ENCODE results near the gene PLCH2. TPM values are rescaled to one million over a fixed set of nuclear protein-coding genes. Genes with fewer than 3 reads are reported as not detected.

Gene PLCH2
- polyA plus RNA-seq, 1 donor from 2014 or later = 5.7 TPM

- Histone ChIP-seq H3K9me3 (ENCODE audit: low read length) (no peaks in the 10 kb centered on the region), H3K36me3 (ENCODE audit: insufficient read depth, low read length) (no peaks in the 10 kb centered on the region), H3K27me3 (ENCODE audit: insufficient read depth, low read depth, low read length) (no peaks in the 10 kb centered on the region), H3K4me2 (ENCODE audit: low read length) (no peak overlapping the region), H3F3A (ENCODE audit: insufficient read depth, low read length, poor library complexity, severe bottlenecking) (no peaks in the 10 kb centered on the region), H3K27ac (ENCODE audit: low read length) (no peak overlapping the region), H3K9me2 (ENCODE audit: insufficient read depth, low read length) (no peaks in the 10 kb centered on the region), H2AFZ (ENCODE audit: low read depth, low read length) (no peak overlapping the region), H3K79me2 (replicated peaks; ENCODE audit: insufficient read depth, low read length) (no peaks in the 10 kb centered on the region), H4K20me1 (ENCODE audit: insufficient read depth) (no peaks in the 10 kb centered on the region), H3K4me3 (ENCODE audit: low read length) (no peak overlapping the region), H3K9ac (ENCODE audit: low read length) (no peak overlapping the region)
- TF ChIP-seq CTCF (IDR thresholded peaks at IDR 0.05; ENCODE audit: poor library complexity, severe bottlenecking) = no peak
- no peak for TF ChIP-seq EZH2 (IDR thresholded peaks at IDR 0.05; ENCODE audit: borderline replicate concordance, insufficient read depth, low read length, poor library complexity, severe bottlenecking)
- no peak for TF ChIP-seq RAD21 (conservative IDR thresholded peaks at IDR 0.05)
- TF ChIP-seq SMC3 (conservative IDR thresholded peaks at IDR 0.05; ENCODE audit: poor library complexity) = no peak
- TF ChIP-seq REST (IDR thresholded peaks at IDR 0.05; ENCODE audit: borderline replicate concordance) = no peak
- TF ChIP-seq POLR2AphosphoS5 (IDR thresholded peaks at IDR 0.05) = no peak
- no peak for TF ChIP-seq MXI1 (conservative IDR thresholded peaks at IDR 0.05; ENCODE audit: poor library complexity, severe bottlenecking)
- no peak for TF ChIP-seq EP300 (conservative IDR thresholded peaks at IDR 0.05; ENCODE audit: poor library complexity, severe bottlenecking)
- TF ChIP-seq TAF1 (IDR thresholded peaks at IDR 0.05; ENCODE audit: low read depth) = no peak
These were observed 4.3 kb downstream of the PLCH2 start for GRCh38 chr1:2480236-2480985.

GRCh38 chr1:2480986-2481364, 4.9 kb downstream of the PLCH2 start:
- H3K4me2 ChIP-seq (ENCODE audit: low read length) = no peak overlapping the region
- H3K27ac ChIP-seq (ENCODE audit: low read length) = no peak overlapping the region
- H3K27me3 ChIP-seq (ENCODE audit: insufficient read depth, low read depth, low read length) = no peaks in the 10 kb centered on the region
- no peak overlapping the region for H3K9ac ChIP-seq (ENCODE audit: low read length)
- no peak overlapping the region for H3K4me3 ChIP-seq (ENCODE audit: low read length)
- TF ChIP-seq CTCF (IDR thresholded peaks at IDR 0.05; ENCODE audit: poor library complexity, severe bottlenecking) = no peak
- no peaks in the 10 kb centered on the region for H3K9me2 ChIP-seq (ENCODE audit: insufficient read depth, low read length)
- no peaks in the 10 kb centered on the region for H4K20me1 ChIP-seq (ENCODE audit: insufficient read depth)
- no peaks in the 10 kb centered on the region for H3K79me2 ChIP-seq (replicated peaks; ENCODE audit: insufficient read depth, low read length)
- H2AFZ ChIP-seq (ENCODE audit: low read depth, low read length) = no peak overlapping the region
- H3K36me3 ChIP-seq (ENCODE audit: insufficient read depth, low read length) = no peaks in the 10 kb centered on the region
- no peaks in the 10 kb centered on the region for H3F3A ChIP-seq (ENCODE audit: insufficient read depth, low read length, poor library complexity, severe bottlenecking)
- H3K9me3 ChIP-seq (ENCODE audit: low read length) = no peaks in the 10 kb centered on the region
